ENCODE measurements around the gene MMP19.
A peak's percentile ranks its signal among the peaks of the same experiment; 100 is the strongest.

The MMP19 gene

GRCh38 chr12:55817345-55818139 is 25.2 kb downstream of the MMP19 start, which contains the start of the genes ORMDL2 and SARNP:
ORMDL2 (plus strand) TSS chr12:55818041; CDS start chr12:55819000, 959 bp downstream.
SARNP (minus strand) TSS chr12:55817724; CDS start chr12:55817701, 23 bp downstream.
- H3K36me3 ChIP-seq, result peaks cover 30 to 58% (median 31%) of the 10 kb centered on the region in 3 donors
- peak within 1 kb of the TSS; percentile 62 to 68 for H3K4me3 ChIP-seq
- H3K9me3 ChIP-seq, result no peaks in the 10 kb centered on the region
- peaks cover 0 to 47% (median 23%) of the 10 kb centered on the region in 4 donors for H3K4me1 ChIP-seq
- peak within 1 kb of the TSS; percentile 85 to 88 for H3K27ac ChIP-seq
- TF ChIP-seq CTCF (IDR thresholded peaks at IDR 0.05), result no peak
- intact Hi-C loops (cut with DNase I; ENCODE audit: low total_unique reads), result no loop called here
- no peaks in the 10 kb centered on the region for H3K27me3 ChIP-seq
- DNase-seq, result peak; percentile 99

GRCh38 chr12:55816881-55817344 is 25.8 kb downstream of the MMP19 start:
- peaks cover 0 to 53% (median 23%) of the 10 kb centered on the region in 4 donors for H3K4me1 ChIP-seq
- peak overlapping the region; percentile 62 to 68 for H3K4me3 ChIP-seq
- no peak for DNase-seq
- no peak for TF ChIP-seq CTCF (IDR thresholded peaks at IDR 0.05)
- H3K36me3 ChIP-seq, result peaks cover 25 to 52% (median 28%) of the 10 kb centered on the region in 3 donors
- intact Hi-C loops (cut with DNase I; ENCODE audit: low total_unique reads), result no loop called here
- H3K27ac ChIP-seq, result peak overlapping the region; percentile 85 to 88
- H3K9me3 ChIP-seq, result no peaks in the 10 kb centered on the region
- no peaks in the 10 kb centered on the region for H3K27me3 ChIP-seq

GRCh38 chr12:55815473-55815872 is 27.3 kb downstream of the MMP19 start:
- no peaks in the 10 kb centered on the region for H3K27me3 ChIP-seq
- intact Hi-C loops (cut with DNase I; ENCODE audit: low total_unique reads), result no loop called here
- H3K9me3 ChIP-seq, result no peaks in the 10 kb centered on the region
- H3K4me3 ChIP-seq, result peak overlapping the region in 1 of 2 donors; percentile 68
- peaks cover 12 to 37% (median 14%) of the 10 kb centered on the region in 3 donors for H3K36me3 ChIP-seq
- no peak for DNase-seq
- peaks cover 0 to 54% (median 23%) of the 10 kb centered on the region in 4 donors for H3K4me1 ChIP-seq
- no peak overlapping the region for H3K27ac ChIP-seq
- no peak for TF ChIP-seq CTCF (IDR thresholded peaks at IDR 0.05)

- H3K4me1 ChIP-seq, result peaks cover 0 to 54% (median 23%) of the 10 kb centered on the region in 4 donors
- no peak for DNase-seq
- H3K4me3 ChIP-seq, result no peak overlapping the region
- no peaks in the 10 kb centered on the region for H3K27me3 ChIP-seq
- intact Hi-C loops (cut with DNase I; ENCODE audit: low total_unique reads), result no loop called here
- TF ChIP-seq CTCF (IDR thresholded peaks at IDR 0.05), result no peak
- no peaks in the 10 kb centered on the region for H3K9me3 ChIP-seq
- H3K27ac ChIP-seq, result no peak overlapping the region
- peaks cover under 1 to 28% (median 3%) of the 10 kb centered on the region in 3 donors for H3K36me3 ChIP-seq
These were observed 28.5 kb downstream of the MMP19 start for GRCh38 chr12:55814257-55814656.

- Histone ChIP-seq H3K9me3 (no peaks in the 10 kb centered on the region), H3K36me3 (peaks cover 4 to 39% (median 15%) of the 10 kb centered on the region in 3 donors), H3K4me3 (no peak overlapping the region), H3K4me1 (peaks cover 0 to 44% (median 14%) of the 10 kb centered on the region in 4 donors), H3K27ac (no peak overlapping the region), H3K27me3 (no peaks in the 10 kb centered on the region)
- intact Hi-C loops (cut with DNase I; ENCODE audit: low total_unique reads), result no loop called here
- no peak for DNase-seq
- no peak for TF ChIP-seq CTCF (IDR thresholded peaks at IDR 0.05)
These were observed 30.6 kb downstream of the MMP19 start for GRCh38 chr12:55812088-55812487.

All from tibial artery (tissue), 4 donors.